Ectodermal cell (in vitro differentiated cells): ENCODE results near the gene TBC1D17.

ENCODE experiments used
- H3K27ac ChIP-seq: 2 replicates; pipeline ENCODE4 v1.7.0; 2013; ENCODE audit warnings: mild to moderate bottlenecking, low read depth, low read length; ENCODE audit not compliant: insufficient read depth, poor library complexity, severe bottlenecking
- H3K27me3 ChIP-seq: 2 replicates; pipeline ENCODE4 v1.7.0; 2013; ENCODE audit warnings: mild to moderate bottlenecking, low read length; ENCODE audit not compliant: insufficient read depth, control insufficient read depth, poor library complexity, severe bottlenecking
- H3K36me3 ChIP-seq: one replicate; pipeline ENCODE4 v1.7.0; 2013; ENCODE audit warnings: low read length; ENCODE audit not compliant: control insufficient read depth, insufficient read depth
- H3K4me1 ChIP-seq: one replicate; pipeline ENCODE4 v1.7.0; 2013; ENCODE audit warnings: low read length; ENCODE audit not compliant: control insufficient read depth, insufficient read depth
- H3K4me3 ChIP-seq: 2 replicates; pipeline ENCODE4 v1.7.0; 2013; ENCODE audit warnings: low read depth, low read length, control low read depth; ENCODE audit not compliant: insufficient read depth
- H3K9me3 ChIP-seq: 2 replicates; pipeline ENCODE4 v1.7.0; 2013; ENCODE audit warnings: mild to moderate bottlenecking, low read length, moderate library complexity; ENCODE audit not compliant: control insufficient read depth
- WGBS, 2 experiments: methylation state at CpG; one replicate each; pipeline ENCODE4 v1.1.7; 2013; ENCODE audit warnings: missing lambda C conversion rate in 2 of 2; 5-methylcytosine and 5-hydroxymethylcytosine counted together

TBC1D17 gene

GRCh38 chr19:49847731-49848696, 29.5 kb upstream of the TBC1D17 start:
- Histone ChIP-seq H3K4me3 (no peak overlapping the region), H3K4me1 (peaks cover 13% of the 10 kb centered on the region), H3K9me3 (no peaks in the 10 kb centered on the region), H3K36me3 (peaks cover 5% of the 10 kb centered on the region), H3K27ac (no peak overlapping the region), H3K27me3 (no peaks in the 10 kb centered on the region)
- 96% methylated on average over 10 of the region's 10 CpGs for WGBS, 2 experiments

DNA sequence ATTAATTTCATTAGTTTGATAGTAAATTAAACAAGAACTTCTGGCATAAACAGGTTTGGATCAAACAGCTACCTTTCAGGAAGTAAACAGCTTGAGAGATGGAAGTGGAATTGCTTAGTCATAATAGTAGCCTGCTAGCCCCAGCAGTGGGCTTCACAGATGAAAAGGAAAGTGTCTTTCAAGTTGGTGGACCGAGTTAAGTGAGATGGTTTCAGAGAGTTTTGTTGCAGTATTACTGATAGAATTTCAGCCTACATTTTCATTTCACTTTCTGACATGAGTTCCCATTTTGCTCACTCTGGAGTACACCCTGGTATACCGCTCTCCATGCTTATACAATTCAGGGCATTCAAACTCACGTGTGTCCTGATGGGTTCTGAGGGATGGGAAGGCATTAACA, 28.6 kb upstream of the TBC1D17 start:
- Histone ChIP-seq H3K27me3 (no peaks in the 10 kb centered on the region), H3K36me3 (peaks cover 5% of the 10 kb centered on the region), H3K4me1 (peaks cover 22% of the 10 kb centered on the region), H3K9me3 (no peaks in the 10 kb centered on the region), H3K27ac (no peak overlapping the region), H3K4me3 (no peak overlapping the region)
- 94 to 96% methylated on average over 3 of the region's 3 CpGs for WGBS, 2 experiments

DNA sequence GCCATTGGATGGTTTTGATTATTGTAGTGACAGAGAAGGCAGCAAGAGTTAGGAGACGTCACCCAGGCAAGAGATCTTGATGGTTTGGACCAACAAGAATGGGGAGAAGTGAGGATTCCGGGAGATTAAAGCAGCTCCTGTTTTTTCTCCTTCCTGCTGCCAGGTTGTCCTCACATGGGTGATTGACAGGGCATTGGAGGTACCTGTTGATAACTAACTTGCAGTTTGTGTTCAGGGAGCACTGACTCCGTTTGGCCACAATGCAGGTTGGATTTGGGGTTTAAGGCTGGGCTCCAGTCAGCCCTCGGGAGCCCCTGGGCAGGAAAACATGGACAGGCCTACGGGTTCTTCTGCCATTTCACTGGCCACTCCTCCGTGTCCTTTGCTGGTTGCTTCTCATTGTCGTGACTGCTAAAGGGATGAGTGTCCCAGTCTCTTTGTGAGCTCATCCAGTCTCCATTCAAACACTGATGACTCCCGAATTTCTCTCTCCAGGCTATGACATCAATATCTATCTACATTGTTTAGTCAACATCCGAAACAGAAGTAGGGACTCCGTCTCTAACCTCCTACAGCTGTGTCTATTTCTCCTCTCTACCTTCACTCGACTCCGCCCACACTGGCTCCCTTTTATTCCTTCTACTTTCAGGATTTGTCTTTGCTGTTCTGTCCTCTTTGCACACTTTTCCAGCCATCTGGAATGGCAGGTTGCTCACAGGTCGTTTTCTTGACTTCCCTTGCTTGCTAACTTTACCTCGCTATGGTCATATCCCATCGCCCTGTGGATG, 27.9 kb upstream of the TBC1D17 start:
- WGBS, 2 experiments, result 91 to 92% methylated on average over 15 of the region's 15 CpGs
- peaks cover 5% of the 10 kb centered on the region for H3K36me3 ChIP-seq
- peaks cover 24% of the 10 kb centered on the region for H3K4me1 ChIP-seq
- H3K4me3 ChIP-seq, result peak overlapping the region; percentile 62
- H3K27me3 ChIP-seq, result no peaks in the 10 kb centered on the region
- H3K27ac ChIP-seq, result no peak overlapping the region
- H3K9me3 ChIP-seq, result no peaks in the 10 kb centered on the region

GRCh38 chr19:49850221-49850486, 27.3 kb upstream of the TBC1D17 start:
- Histone ChIP-seq H3K27ac (peak overlapping the region; percentile 95), H3K9me3 (no peaks in the 10 kb centered on the region), H3K4me3 (peak overlapping the region; percentile 62), H3K27me3 (no peaks in the 10 kb centered on the region), H3K36me3 (peaks cover 9% of the 10 kb centered on the region), H3K4me1 (peaks cover 24% of the 10 kb centered on the region)
- 72 to 73% methylated on average over 12 of the region's 12 CpGs for WGBS, 2 experiments

- H3K9me3 ChIP-seq, result no peaks in the 10 kb centered on the region
- H3K27ac ChIP-seq, result peak within 1 kb of the TSS; percentile 95
- peak within 1 kb of the TSS; percentile 62 for H3K4me3 ChIP-seq
- H3K4me1 ChIP-seq, result peaks cover 24% of the 10 kb centered on the region
- peaks cover 14% of the 10 kb centered on the region for H3K36me3 ChIP-seq
- no peaks in the 10 kb centered on the region for H3K27me3 ChIP-seq
- 3% methylated on average over 98 of the region's 98 CpGs for WGBS, 2 experiments
Measured at GRCh38 chr19:49850487-49851342, 26.8 kb upstream of the TBC1D17 start, which contains the start of gene PTOV1. Gene PTOV1, plus strand, starts transcription at chr19:49851159.

GRCh38 chr19:49851456-49852259, 25.8 kb upstream of the TBC1D17 start:
- Histone ChIP-seq H3K36me3 (peaks cover 23% of the 10 kb centered on the region), H3K9me3 (no peaks in the 10 kb centered on the region), H3K27me3 (no peaks in the 10 kb centered on the region), H3K27ac (peak overlapping the region; percentile 95), H3K4me1 (peaks cover 24% of the 10 kb centered on the region), H3K4me3 (peak overlapping the region; percentile 62)
- WGBS, 2 experiments, result 2 to 3% methylated on average over 78 of the region's 78 CpGs

DNA sequence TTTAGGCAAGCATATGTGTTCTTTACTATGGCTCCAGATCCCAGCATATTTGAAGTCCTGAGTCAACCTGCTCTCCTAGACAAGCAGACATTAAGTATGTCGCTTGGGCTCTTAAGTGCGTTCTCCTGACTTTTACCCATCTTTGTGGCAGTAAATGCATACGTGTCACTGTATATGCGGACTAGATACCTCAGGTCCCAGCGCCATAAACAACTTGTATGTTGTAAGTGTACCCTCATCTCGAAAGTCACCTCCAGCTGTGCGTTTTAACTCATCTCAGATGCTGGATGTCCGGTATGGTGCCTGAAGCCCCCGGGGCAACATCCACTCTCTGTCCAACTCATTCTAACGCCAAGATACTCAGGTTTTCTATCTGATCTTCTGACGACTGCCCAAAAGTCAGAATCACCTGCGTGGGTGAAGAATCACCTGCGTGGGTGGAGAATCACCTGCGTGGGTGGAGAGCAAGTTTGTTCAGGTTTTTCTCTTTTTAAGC, 24.8 kb upstream of the TBC1D17 start:
- 92% methylated on average over 14 of the region's 14 CpGs for WGBS, 2 experiments
- Histone ChIP-seq H3K4me1 (peaks cover 24% of the 10 kb centered on the region), H3K4me3 (peak overlapping the region; percentile 62), H3K9me3 (no peaks in the 10 kb centered on the region), H3K27me3 (no peaks in the 10 kb centered on the region), H3K27ac (no peak overlapping the region), H3K36me3 (peaks cover 33% of the 10 kb centered on the region)

DNA sequence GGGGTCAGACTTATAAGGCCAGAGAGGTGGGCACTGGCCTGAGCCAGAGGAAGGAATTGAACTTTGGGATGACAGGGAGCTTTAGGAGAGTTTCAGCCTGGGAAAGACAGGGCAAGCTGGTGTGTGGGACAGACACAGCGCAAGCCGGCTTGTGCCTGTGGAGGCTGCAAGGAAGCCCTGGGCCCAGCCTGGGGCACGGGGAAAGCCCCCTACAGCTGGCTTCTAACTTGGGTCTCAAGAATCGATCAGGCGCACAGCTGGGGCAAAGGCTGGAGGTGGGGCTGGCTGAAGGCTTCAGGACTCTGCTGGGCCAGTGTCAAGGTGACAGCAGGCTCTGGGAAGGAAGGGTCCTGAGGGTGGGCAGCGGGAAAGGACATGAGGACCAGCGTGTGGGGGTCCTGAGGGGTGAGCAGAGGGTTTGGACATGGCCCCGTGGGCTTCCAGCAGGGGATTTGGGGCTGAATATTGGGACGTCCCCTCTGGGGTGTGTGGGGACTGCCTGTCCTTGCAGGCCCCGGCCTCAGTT, 23.6 kb upstream of the TBC1D17 start:
- H3K36me3 ChIP-seq, result peaks cover 44% of the 10 kb centered on the region
- no peaks in the 10 kb centered on the region for H3K27me3 ChIP-seq
- H3K27ac ChIP-seq, result no peak overlapping the region
- H3K4me3 ChIP-seq, result no peak overlapping the region
- peaks cover 24% of the 10 kb centered on the region for H3K4me1 ChIP-seq
- H3K9me3 ChIP-seq, result no peaks in the 10 kb centered on the region
- 93 to 94% methylated on average over 10 of the region's 10 CpGs for WGBS, 2 experiments
